Measurements from ENCODE around the gene CCNDBP1.

The CCNDBP1 gene

DNA sequence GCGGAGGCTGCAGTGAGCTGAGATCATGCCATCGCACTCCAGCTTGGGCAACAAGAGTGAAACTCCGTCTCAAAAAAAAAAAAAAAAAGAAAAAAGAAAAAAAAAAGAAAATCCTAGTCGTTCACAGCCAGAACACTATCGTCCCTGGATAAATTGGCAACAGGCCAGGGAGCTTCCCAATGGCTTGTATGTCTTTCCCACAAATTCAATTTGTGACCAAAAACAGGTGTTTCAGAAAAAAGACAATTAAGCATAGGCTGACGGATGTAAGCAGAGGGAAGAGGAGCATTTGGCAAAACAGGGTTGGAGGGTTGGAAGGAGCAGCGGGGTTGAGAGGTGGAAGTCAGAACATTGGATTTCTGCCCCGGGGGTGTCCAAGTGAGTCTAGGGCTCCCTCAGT, 27.1 kb downstream of the CCNDBP1 start:
- DNase-seq (ENCODE audit: low read depth) = no peak
- TF ChIP-seq, protein P1, sequence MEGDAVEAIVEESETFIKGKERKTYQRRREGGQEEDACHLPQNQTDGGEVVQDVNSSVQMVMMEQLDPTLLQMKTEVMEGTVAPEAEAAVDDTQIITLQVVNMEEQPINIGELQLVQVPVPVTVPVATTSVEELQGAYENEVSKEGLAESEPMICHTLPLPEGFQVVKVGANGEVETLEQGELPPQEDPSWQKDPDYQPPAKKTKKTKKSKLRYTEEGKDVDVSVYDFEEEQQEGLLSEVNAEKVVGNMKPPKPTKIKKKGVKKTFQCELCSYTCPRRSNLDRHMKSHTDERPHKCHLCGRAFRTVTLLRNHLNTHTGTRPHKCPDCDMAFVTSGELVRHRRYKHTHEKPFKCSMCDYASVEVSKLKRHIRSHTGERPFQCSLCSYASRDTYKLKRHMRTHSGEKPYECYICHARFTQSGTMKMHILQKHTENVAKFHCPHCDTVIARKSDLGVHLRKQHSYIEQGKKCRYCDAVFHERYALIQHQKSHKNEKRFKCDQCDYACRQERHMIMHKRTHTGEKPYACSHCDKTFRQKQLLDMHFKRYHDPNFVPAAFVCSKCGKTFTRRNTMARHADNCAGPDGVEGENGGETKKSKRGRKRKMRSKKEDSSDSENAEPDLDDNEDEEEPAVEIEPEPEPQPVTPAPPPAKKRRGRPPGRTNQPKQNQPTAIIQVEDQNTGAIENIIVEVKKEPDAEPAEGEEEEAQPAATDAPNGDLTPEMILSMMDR (IDR thresholded peaks at IDR 0.05; ENCODE audit: low read length, missing control alignments) = no peak
- H3K4me3 ChIP-seq (replicated peaks; ENCODE audit: low read depth, low read length) = no peak overlapping the region

DNA sequence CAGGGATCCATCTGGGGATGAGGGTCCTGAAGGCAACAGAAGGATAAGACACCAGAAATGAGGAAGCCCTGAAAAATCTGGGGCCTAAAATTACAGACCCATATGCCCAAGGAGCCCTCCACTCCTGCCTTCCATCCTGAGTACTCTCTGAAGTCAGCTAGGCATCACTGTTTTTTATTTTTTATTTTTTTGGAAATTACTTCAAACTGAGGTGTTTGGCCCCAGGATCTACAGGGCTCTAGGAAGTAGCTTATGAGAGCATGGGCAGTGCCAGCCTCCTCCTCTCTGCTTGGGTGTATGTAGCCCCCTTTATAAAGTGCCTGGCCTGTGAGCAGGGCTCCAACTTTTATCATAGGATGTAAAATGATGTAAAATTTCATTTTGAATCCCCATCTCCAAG, 27.7 kb downstream of the CCNDBP1 start:
- no peak overlapping the region for H3K4me3 ChIP-seq (replicated peaks; ENCODE audit: low read depth, low read length)
- TF ChIP-seq, protein P1 (IDR thresholded peaks at IDR 0.05; ENCODE audit: low read length, missing control alignments) = no peak
- no peak for DNase-seq (ENCODE audit: low read depth)

DNA sequence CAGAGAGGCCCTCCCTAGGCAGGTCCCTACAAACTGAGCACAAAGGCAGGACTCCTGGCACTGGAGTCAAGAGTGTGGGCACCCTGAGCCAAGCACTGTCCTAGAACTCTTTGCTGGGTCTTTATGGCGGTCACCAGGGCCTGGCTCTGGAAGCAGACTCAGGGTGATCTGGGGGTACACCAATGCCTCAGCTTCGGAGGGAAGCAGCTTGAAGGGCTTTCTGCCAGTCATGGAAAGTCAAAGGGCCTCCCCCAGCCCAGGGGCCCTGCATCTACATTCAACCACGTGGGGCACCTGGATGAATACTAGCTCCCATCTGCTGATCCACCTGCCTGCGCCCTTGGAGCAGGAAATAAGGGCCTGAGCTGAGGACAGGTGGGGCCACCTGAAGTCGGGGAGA, 28.3 kb downstream of the CCNDBP1 start:
- no peak overlapping the region for H3K4me3 ChIP-seq (replicated peaks; ENCODE audit: low read depth, low read length)
- TF ChIP-seq, protein P1 (IDR thresholded peaks at IDR 0.05; ENCODE audit: low read length, missing control alignments) = no peak
- no peak for DNase-seq (ENCODE audit: low read depth)

DNA sequence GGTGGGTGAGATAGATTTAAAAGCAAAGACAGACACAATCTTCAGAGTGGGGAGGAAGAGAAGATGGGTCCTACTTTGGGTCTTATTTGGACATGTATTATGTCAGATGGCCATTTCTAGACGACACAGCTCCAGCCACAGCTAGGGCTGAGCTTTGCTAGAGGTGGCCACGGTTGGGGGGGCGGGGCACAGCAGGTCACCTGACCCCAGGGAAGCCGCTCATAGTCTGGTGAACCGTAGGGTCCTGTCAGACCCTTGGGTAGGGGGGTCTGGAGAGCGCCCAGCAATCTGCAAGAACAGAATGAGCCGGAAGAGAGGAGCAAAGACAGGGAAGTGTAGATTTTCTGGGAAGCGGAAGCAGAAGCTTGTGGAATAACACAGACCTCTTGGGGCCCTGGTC, 29.0 kb downstream of the CCNDBP1 start:
- TF ChIP-seq, protein P1 (IDR thresholded peaks at IDR 0.05; ENCODE audit: low read length, missing control alignments) = no peak
- H3K4me3 ChIP-seq (replicated peaks; ENCODE audit: low read depth, low read length) = no peak overlapping the region
- no peak for DNase-seq (ENCODE audit: low read depth)

DNA sequence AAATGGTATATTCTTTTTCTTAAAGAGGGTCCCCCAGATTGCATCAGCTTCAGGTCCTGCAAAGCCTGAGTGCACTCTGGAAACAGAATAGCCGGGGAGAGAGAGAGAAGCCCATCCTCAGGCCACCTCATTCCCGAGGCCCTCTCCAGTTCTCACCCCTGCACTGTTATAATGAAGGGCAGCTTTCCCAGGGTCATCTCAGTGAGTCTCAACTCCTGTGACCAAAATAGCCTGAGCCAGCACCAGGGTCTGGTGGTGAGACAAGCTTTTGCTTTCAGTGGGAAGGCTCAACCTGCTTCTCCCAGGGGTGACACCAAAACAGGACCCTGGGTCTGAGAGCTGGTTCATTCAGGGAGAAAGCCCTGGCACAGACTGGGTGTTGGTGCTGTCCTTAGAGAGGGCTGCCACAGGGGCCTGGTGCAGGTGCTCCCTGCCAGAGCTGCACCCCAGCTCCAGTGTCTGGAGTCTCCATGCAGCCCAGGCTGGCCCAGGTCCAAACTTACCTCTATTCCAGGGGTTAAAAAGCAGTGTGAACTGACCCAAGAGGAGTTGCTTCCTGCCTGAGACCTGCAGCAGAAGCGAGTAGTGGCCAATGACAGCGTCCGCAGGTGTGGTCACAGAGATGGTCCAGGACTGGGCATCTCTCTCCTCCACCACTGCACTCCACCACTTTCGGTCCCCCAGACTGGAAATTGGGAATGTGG, 29.5 kb downstream of the CCNDBP1 start:
- DNase-seq (ENCODE audit: low read depth) = no peak
- H3K4me3 ChIP-seq (replicated peaks; ENCODE audit: low read depth, low read length) = no peak overlapping the region
- TF ChIP-seq, protein P1 (IDR thresholded peaks at IDR 0.05; ENCODE audit: low read length, missing control alignments) = no peak

DNA sequence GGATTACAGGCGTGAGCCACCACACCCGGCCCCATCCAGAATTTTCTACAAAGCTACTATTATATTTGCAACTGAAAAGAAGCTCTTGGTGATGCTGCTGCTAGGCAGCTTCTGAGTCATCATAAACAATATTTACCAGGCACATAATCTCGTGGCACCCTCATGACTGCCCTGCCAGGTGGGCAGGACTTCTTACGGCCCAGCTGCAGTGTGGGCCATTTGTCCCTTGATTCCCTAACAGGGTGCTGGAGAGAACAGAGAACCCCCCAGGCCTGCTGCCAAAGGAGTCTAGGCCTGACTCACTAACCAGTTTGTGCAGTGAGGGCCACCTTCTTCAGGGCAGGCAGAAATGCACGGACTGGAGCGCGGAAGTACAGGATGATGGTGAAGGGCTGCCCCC, 30.8 kb downstream of the CCNDBP1 start:
- TF ChIP-seq, protein P1 (IDR thresholded peaks at IDR 0.05; ENCODE audit: low read length, missing control alignments) = no peak
- no peak for DNase-seq (ENCODE audit: low read depth)
- H3K4me3 ChIP-seq (replicated peaks; ENCODE audit: low read depth, low read length) = no peak overlapping the region
